Stimulated activated naive CD8-positive, alpha-beta T cell treated with anti-CD3 and anti-CD28 coated beads, Interleukin-15, Interleukin-2, amounts not matched to agents 100 U/mL and 50 U/mL, for 24 hours (primary cell): ENCODE data around the gene TTC33.
"Not testable (repeated sequence)": the region's sequence is repeated elsewhere in the genome, so short reads cannot be mapped to it uniquely, and the experiment has no call there.

Source experiments
- ATAC-seq: fragments of 150-1000 bp; cut with Tn5 transposase; one replicate; pipeline ENCODE4 v1.10.0; 2021
- DNase-seq: peaks from one replicate; pipeline ENCODE4 v3.0.0; 2021

The TTC33 gene

DNA sequence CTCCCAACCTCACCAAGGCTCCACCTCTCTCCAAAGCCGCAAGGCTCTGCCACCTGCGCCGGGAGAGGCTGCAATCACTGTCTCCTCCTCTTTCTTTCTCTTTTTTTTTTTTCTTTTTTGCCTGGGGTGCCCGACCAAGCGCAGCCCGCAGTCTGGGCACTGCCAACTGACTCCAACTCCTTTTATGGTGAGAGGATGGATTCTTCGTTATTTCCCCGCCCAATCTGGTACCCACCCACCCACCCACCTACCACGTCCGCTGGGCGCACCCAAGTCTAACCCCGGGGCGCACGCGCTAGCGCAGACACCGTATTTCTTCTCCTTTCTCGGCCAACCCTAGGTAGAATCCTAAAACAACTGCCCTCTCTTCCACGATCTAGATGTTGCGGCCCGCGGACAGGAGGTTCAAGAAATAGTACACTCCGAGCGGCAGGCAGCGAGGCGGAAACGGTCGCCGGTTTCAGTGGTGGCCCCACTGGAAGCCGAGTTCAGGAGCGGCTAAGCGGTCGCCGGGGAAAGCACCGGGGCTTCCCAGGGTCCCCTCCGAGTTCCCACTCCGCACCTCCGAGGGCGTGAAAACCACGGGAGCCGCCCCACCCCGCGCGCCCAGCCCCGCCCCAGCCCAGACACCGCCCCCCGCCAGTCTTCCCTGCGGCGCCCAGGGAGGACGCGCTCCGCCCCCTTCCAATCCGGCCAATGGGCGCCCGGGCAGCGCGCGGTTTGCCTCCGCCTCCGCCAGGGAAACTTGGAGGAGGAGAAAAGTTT lies 76.4 kb downstream of the TTC33 start:
- peak; percentile 69 for ATAC-seq
- peak; percentile 95 for DNase-seq

DNA sequence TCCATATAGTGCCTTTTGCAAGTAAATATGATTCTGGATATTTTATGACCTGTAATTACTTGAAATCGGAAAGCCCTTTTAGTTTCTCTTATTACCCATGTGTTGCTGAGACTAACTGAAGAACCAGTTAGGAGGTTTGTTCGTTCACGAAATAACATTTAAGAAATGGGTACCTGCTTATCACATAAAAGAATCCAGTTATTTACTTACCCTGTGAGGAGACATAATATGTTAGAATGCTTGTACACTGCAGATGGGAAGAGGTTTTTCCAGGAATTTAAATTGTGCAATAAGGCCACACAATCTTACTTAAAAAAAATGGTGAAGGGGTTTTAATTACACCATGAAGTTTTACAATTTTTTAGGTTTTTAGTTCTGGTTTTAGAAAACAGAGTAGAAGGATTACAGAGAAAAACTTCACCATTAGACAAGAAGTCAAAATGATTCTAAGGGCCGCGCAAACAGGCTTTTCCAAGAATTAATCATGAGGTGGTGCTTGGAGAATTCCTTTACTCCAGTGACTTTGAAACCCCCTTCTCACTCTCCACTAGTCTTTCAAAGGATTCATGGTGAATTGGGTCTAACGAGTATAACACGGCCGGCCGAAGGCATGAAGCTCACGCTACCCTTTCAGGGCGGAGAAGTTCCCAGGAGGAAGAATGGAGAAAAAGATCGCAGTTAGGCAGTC lies 77.2 kb downstream of the TTC33 start:
- ATAC-seq (no peak), DNase-seq (no peak)

DNA sequence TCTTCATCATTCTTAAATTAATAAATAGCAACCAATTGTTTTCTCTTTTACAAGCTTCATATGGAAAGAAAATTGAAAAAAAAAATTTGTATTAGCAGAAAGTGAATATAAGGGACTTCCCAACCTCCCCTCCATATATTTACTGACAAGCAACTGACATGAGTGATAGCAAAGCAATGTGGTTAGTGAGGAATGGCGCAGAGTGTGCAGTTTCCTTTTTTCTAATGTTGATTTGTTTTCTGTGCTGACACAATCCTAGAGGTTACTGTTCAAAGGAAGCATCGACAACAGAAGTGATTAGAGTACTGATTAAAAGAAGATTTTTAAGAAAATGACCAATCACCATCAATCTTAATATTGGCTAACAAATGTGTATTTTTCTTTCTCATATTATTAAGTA lies 77.7 kb downstream of the TTC33 start:
- DNase-seq (no peak), ATAC-seq (no peak)

GRCh38 chr5:40677456-40677855 lies 78.3 kb downstream of the TTC33 start:
- ATAC-seq (no peak), DNase-seq (no peak)

DNA sequence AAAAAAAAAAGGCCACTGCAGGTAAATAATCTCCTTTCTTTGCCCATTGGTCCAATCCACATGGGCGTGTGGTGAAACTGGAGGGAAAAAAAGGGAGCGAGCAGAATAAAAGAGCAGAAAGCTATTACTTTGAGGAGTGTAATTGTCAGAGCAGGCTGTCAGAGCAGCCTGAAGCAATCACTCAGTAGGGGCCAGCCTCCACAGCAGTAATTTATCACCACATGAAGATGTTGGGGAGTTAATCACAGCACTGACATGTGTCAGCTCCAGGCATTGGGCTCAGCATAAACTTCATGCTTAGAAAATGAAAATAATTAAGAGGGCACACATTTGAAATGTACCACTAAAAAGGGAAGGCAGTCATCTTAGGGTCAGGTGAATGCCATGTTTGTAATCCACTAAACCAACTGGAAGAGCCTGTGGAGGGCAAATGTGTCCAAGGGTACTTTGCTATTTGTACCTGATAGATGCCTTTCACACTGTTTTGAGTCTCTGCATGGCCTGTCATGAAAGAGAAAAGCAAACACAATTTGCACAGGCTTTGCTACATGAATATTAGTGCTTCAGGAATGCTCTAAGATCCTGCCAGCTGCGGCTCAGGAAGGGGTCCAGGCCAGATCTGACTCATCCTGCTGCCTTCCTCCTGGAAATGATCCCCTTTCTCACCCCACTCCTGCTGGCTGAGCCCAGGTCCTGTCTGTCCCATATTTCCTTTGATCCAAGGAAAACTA lies 79.0 kb downstream of the TTC33 start:
- no peak for ATAC-seq
- no peak for DNase-seq

DNA sequence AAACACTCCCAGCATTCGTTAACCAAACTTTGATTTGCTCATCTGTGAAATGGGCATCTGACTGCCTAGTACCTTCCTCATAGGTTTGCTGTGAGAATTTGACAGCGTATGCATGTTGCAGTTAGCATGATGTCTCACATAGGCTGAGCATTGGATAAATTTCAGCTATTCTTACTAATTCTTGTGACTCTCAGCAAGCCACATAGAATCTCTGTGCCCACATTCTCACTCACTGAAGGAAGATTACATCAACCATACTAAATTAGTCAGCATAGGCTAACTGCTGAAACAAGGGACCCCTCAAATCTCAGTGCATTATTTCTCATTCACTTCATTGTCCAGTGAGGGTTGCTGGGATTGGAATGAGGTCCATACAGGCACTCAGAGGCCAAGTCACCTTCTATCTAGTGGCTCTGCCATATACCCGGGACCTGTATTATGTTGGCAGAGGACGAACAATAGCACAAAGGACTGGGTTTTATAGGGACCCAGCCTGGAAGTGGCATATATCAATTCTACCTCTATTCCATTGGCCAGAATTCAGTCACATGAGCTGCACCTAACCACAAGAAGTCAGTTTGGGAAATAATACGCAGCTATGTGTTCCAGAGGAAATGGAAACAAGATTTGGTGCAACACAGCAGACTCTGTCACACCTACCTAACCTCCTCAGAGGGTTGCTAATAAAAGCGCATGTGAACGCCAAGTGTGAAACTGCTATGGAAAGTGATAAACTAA lies 80.2 kb downstream of the TTC33 start:
- ATAC-seq (peak; percentile 20), DNase-seq (no peak)

GRCh38 chr5:40674661-40675235 lies 81.0 kb downstream of the TTC33 start:
- ATAC-seq (no peak), DNase-seq (no peak)

- no peak for ATAC-seq
- no peak for DNase-seq
Measured at GRCh38 chr5:40672425-40672824, 83.3 kb downstream of the TTC33 start.

GRCh38 chr5:40669606-40670390 lies 86.0 kb downstream of the TTC33 start:
- DNase-seq, result no peak
- no peak for ATAC-seq

- no peak for ATAC-seq
- DNase-seq, result no peak
Measured at GRCh38 chr5:40667161-40667663, 88.5 kb downstream of the TTC33 start.

DNA sequence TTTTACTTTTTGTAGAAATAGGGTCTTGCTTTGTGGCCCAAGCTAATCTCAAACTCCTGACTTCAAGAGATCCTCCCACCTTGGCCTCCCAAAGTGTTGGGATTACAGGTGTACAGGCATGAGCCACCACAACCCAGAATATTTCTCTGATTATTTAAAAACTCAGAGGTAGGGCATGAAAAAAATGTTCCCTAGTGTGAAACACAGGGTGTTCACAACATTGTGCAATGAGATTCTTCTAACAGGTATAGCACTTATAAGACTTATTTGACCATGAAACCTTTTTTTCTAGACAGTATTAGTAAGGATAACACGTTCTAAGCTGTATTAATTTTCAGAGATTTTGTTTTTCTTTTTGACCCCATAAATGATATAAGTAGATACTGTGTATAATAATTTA lies 89.1 kb downstream of the TTC33 start:
- no peak for ATAC-seq
- DNase-seq, result no peak

DNA sequence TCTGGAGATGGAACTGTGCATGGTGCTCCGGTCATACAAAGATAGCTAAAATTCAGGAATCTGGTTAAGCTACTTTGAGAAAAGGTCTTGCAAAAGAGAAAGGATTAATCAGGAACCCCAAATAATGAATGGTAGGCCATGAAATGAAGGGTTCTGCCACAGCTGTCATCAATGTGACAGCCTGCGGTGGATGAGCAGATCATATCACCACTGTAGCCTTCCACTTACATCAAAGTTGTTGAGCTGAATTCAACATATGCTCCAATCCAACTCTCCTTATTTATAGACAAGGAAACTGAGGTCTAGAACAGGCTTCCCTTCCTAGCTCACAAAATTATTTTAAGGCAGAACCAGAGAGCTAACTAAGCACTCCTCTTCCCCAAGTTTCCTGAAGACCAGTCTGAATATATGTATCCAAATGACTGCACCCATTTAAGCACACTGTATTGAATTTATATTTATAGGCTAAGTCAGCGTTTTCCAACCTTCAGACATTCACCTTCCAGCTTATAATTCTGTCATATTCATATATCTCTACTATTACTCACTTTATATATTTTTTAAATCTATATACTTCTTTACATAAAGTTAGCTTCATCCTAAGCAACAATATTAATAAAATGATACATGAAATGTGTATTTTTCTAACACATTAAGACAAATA lies 90.0 kb downstream of the TTC33 start:
- ATAC-seq (no peak), DNase-seq (no peak)

GRCh38 chr5:40660751-40661150 lies 95.0 kb downstream of the TTC33 start:
- no peak for DNase-seq
- no peak for ATAC-seq

DNA sequence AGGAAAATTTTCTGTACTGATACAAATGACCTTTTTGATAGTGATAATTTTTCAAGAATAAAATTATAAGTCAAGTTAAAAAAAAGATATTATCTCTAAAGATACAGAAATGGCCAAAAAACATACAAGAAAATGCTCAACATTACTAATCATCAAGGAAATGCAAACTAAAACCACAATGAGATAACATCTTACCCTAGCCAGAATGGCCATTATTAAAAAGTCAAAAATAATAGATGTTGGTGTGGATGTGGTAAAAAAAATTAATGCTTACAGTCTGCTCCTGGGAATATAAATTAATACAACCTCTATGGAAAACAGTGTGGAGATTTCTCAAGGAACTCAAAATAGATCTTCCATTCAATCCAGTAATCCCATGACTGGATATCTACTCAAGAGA lies 99.0 kb downstream of the TTC33 start:
- DNase-seq, result no peak
- no peak for ATAC-seq

DNA sequence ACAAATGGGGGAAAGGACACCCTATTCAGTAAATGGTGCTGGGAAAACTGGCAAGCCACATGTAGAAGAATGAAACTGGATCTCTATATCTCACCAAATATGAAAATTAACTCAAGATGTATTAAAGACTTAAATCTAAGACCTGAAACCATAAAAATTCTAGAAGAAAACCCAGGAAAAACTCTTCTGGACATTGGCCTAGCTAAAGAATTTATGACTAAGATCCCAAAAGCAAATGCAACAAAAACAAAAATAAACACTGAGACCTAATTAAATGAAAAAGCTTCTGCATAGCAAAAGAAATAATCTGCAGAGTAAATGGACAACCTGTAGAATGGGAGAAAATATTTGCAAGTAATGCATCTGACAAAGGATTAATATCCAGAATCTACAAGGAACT lies 99.7 kb downstream of the TTC33 start:
- not testable (repeated sequence) for ATAC-seq, DNase-seq

DNA sequence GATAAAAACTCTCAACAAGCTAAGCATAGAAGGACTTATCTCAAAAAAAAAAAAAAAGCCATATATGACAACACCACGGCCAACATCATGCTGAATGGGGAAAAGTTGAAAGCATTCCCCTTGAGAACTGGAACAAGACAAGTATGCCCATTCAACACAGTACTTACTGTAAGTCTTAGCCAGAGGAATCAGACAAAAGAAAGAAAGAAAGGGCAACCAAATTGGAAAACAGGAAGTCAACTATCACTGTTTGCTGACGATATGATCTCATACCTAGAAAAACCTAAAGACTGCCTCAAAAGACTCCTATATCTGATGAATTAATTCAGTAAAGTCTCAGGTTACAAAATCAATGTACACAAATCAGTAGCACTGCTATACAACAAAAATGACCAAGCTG lies 100.6 kb downstream of the TTC33 start:
- no peak for ATAC-seq

GRCh38 chr5:40654377-40654991 lies 101.3 kb downstream of the TTC33 start:
- ATAC-seq (no peak), DNase-seq (no peak)

More for the DNA sequence above, 100.6 kb downstream of the TTC33 start:
- DNase-seq, result no peak

DNA sequence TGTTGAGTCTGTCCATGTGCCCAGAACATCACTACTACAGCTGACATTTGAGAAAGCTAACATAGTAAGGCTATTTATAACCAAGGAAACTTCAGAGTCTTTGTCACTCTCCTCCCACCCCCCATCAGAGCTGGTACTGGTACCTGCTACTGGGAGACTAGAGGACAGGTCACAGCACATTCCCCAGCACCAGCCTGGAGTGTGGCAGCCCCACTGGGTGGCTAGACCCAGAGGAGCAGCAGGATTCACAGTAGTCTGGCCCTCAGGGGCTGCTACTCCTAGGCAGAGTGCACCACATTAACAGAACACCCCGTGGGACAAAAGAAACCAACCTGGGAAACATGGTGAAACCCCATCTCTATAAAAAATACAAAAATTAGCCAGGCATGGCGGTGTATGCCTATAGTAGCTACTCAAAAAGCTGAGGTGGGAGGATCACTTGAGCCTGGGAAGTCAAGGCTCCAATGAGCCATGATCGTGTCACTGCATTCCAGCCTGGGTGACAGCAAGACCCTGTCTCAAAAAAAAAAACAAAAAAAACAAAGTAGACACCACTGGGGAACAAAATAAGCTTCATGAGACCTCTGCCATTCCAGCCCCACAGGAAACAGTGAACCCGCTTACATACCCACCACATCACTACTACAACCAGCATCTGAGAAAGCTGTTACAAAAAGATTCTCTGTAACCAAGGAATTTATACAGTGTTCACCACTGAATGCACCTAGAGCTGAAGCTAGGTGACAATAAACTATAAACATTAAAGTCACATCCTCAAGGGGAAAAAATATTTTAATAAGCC lies 102.3 kb downstream of the TTC33 start:
- ATAC-seq (peak; percentile 25), DNase-seq (no peak)
